Gastrocnemius medialis (tissue), 4 donors: ENCODE measurements around the gene OR4N2.

ENCODE experiments used
- POLR2A ChIP-seq, 2 donors: fragments of 450-650 bp; IDR thresholded peaks; one replicate each; pipeline ENCODE4 v1.6.1; 2017; ENCODE audit warnings: antibody characterized with exemption in 2 of 2, mild to moderate bottlenecking in 2 of 2, moderate library complexity in 2 of 2
- TF ChIP-seq, protein P1 (sequence below), 5 experiments: fragments of 450-650 bp in 3 of 5; fragments of 200-600 bp in 2 of 5; sonication (generic) in 2 of 5; IDR thresholded peaks in 4 of 5; conservative IDR thresholded peaks in 1 of 5; 1 replicate in 4 of 5; 2 replicates in 1 of 5; pipeline ENCODE4 v1.5.1; 2016 to 2019; ENCODE audit warnings: antibody characterized with exemption in 5 of 5, mild to moderate bottlenecking in 3 of 5, moderate library complexity in 3 of 5

- TF ChIP-seq, protein P1, sequence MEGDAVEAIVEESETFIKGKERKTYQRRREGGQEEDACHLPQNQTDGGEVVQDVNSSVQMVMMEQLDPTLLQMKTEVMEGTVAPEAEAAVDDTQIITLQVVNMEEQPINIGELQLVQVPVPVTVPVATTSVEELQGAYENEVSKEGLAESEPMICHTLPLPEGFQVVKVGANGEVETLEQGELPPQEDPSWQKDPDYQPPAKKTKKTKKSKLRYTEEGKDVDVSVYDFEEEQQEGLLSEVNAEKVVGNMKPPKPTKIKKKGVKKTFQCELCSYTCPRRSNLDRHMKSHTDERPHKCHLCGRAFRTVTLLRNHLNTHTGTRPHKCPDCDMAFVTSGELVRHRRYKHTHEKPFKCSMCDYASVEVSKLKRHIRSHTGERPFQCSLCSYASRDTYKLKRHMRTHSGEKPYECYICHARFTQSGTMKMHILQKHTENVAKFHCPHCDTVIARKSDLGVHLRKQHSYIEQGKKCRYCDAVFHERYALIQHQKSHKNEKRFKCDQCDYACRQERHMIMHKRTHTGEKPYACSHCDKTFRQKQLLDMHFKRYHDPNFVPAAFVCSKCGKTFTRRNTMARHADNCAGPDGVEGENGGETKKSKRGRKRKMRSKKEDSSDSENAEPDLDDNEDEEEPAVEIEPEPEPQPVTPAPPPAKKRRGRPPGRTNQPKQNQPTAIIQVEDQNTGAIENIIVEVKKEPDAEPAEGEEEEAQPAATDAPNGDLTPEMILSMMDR (IDR thresholded peaks at IDR 0.05 in 4 of 5, conservative IDR thresholded peaks at IDR 0.05 in 1 of 5), result no peak
- no peak for TF ChIP-seq POLR2A (IDR thresholded peaks at IDR 0.05)
Observed at GRCh38 chr14:19799880-19800279, 3.7 kb upstream of the OR4N2 start.
